KBM-7 (cell line): ENCODE data around the gene ZNF385C.

Source experiments
- DNase-seq: peaks from one replicate; pipeline ENCODE4 v3.0.0-alpha.2; 2015
- in situ Hi-C: fragments of 300-500 bp; cut with MboI; formaldehyde crosslinking; loops from 2 replicates; pipeline ENCODE4 v1.14.3; 2020; ENCODE audit warnings: low sequenced_read_pairs, low pct_unique_long_range_greater_than_20kb, mixed read lengths

Gene ZNF385C

GRCh38 chr17:41977991-41978390 is 120.3 kb downstream of the ZNF385C start:
- DNase-seq: no peak
- in situ Hi-C loops: no loop called here

GRCh38 chr17:41976142-41976768 is 122.0 kb downstream of the ZNF385C start:
- in situ Hi-C loops: no loop called here

More at GRCh38 chr17:41976142-41976768, 122.0 kb downstream of the ZNF385C start:
- DNase-seq: no peak
